ENCODE measurements around the gene TGDS.

TGDS gene

GRCh38 chr13:94560116-94560515 lies 35.8 kb downstream of the TGDS start:
- no peak for TF ChIP-seq CTCF (IDR thresholded peaks at IDR 0.05)
- no peak for DNase-seq (ENCODE audit: low spot score)
- Histone ChIP-seq H3K27ac (no peak overlapping the region), H3K4me3 (no peak overlapping the region)

GRCh38 chr13:94559222-94559795 lies 36.6 kb downstream of the TGDS start:
- H3K27ac ChIP-seq = no peak overlapping the region
- no peak for TF ChIP-seq CTCF (IDR thresholded peaks at IDR 0.05)

GRCh38 chr13:94558716-94559115 lies 37.2 kb downstream of the TGDS start:
- no peak overlapping the region for H3K27ac ChIP-seq
- DNase-seq (ENCODE audit: low spot score) = no peak
- TF ChIP-seq CTCF (IDR thresholded peaks at IDR 0.05) = no peak
- no peak overlapping the region for H3K4me3 ChIP-seq

More at GRCh38 chr13:94559222-94559795, 36.6 kb downstream of the TGDS start:
- DNase-seq (ENCODE audit: low spot score) = no peak
- no peak overlapping the region for H3K4me3 ChIP-seq

- H3K27ac ChIP-seq = no peak overlapping the region
- TF ChIP-seq CTCF (IDR thresholded peaks at IDR 0.05) = no peak
- no peak overlapping the region for H3K4me3 ChIP-seq
- DNase-seq (ENCODE audit: low spot score) = no peak
Observed at GRCh38 chr13:94557684-94558235, 38.2 kb downstream of the TGDS start.

GRCh38 chr13:94556621-94557020 lies 39.3 kb downstream of the TGDS start:
- TF ChIP-seq CTCF (IDR thresholded peaks at IDR 0.05) = no peak
- H3K4me3 ChIP-seq = no peak overlapping the region

GRCh38 chr13:94556041-94556440 lies 39.9 kb downstream of the TGDS start:
- no peak for DNase-seq (ENCODE audit: low spot score)
- no peak overlapping the region for H3K4me3 ChIP-seq
- no peak for TF ChIP-seq CTCF (IDR thresholded peaks at IDR 0.05)
- no peak overlapping the region for H3K27ac ChIP-seq

More at GRCh38 chr13:94556621-94557020, 39.3 kb downstream of the TGDS start:
- no peak overlapping the region for H3K27ac ChIP-seq
- no peak for DNase-seq (ENCODE audit: low spot score)

- H3K4me3 ChIP-seq = no peak overlapping the region
- DNase-seq (ENCODE audit: low spot score) = no peak
- H3K27ac ChIP-seq = no peak overlapping the region
- TF ChIP-seq CTCF (IDR thresholded peaks at IDR 0.05) = no peak
Observed at GRCh38 chr13:94553766-94554165, 42.2 kb downstream of the TGDS start.

Measured in coronary artery (tissue), 2 donors.